ENCODE measurements around the gene ADAMTS4.

Gene ADAMTS4

DNA sequence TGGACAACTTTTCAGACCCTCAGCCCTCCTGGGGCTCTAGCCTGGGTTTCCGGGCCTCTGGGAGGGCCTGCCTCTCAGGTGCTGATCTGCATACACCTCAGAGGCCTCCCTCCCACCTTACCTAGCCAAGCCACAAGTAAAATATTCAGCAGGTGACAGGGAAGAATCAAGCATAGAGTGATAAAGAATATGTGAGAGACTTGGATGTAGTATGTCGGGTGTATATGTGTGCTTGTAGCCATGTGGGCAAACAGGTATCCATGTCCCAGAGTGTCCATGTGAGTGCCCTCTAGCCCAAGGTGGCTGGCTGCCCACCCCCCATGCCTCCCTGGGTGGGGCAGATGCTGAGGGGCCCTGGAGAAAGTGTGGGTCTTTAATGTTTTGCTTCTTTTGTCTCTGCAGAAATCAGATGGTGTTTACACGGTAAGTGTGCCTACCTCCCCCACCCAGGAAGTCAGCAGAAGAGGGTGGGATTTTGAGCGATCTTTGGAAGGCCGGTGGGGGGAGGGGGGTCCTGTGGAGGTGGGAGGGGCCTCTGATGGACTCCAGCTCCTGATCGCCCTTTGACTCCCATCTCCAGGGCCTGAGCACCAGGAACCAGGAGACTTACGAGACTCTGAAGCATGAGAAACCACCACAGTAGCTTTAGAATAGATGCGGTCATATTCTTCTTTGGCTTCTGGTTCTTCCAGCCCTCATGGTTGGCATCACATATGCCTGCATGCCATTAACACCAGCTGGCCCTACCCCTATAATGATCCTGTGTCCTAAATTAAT is 19.6 kb upstream of the ADAMTS4 start:
- DNase-seq = no peak

DNA sequence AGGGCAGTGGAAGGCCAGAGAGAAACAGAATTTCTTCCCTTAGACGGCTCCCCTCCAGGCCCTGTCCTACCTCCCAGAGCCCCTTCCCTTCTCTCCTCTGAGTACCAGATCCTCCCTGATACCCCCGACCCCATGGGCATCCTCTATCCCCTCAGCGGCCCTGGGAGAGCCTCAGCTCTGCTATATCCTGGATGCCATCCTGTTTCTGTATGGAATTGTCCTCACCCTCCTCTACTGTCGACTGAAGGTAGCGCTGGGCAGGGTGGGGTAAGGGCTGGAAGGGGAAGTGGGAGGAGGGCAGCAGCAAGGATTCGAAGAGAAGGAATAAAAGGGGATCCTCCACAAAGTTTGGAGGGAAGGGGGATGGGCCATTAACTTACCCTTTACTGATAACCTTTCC is 19.0 kb upstream of the ADAMTS4 start:
- DNase-seq = no peak

DNA sequence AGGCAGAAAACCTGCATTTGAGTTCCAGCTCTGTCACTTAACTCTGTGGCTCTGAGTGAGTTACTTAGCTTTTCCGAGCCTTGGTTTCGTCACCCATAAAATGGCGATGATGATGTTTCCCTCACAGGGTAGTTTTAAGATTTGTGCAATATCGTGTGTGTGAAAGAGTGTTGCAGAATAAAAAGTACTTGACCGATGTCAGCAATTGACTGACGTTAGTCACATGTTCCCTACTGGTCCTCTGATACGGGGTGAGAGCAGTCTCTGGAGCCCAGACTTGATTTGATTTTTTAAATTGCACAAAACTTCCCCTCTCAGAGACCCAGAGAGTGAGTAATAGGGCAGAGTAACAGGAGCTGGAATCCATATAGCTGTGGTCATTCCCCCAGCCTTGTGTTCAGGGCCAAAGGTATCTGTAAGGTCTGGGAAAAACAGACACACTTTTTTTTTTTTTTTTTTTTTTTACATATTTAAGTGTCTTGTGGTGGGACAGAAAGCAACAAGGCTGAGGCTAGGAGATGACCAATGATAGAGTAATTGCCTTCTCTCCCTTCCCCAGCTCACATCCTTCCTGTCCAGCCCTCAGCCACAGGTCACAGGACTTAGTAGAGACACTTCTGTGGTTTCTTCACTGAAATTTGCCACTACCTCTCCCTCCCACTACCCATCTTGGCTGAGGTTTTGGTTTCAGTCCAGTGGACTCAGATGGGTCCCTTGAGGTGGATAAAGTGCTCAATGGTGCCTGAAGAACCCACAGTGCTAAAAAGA is 18.3 kb upstream of the ADAMTS4 start:
- peak; percentile 97 for DNase-seq

DNA sequence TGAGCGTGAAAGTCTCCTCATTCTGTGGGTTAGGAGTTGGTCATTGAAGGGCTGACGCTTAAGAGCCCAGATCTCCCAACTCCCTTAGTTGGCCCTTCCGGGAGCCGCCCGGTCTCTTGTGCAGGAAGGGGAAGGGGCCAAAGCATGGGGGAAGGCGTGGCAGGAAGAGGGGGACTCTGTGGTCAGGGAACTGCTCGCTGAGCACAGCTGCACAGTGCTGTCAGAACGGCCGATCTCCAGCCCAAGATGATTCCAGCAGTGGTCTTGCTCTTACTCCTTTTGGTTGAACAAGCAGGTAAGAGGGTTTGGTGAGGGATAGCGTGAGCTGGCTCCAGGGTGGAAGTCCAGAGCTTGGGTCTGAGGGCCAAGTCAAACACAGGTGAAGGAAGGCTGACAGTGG is 16.2 kb upstream of the ADAMTS4 start, which contains the start of gene FCER1G:
Gene FCER1G (plus strand): TSS at position 220 of the 400 bp plus-strand sequence. CDS start 27 bp downstream, at position 247.
- peak; percentile 96 for DNase-seq

DNA sequence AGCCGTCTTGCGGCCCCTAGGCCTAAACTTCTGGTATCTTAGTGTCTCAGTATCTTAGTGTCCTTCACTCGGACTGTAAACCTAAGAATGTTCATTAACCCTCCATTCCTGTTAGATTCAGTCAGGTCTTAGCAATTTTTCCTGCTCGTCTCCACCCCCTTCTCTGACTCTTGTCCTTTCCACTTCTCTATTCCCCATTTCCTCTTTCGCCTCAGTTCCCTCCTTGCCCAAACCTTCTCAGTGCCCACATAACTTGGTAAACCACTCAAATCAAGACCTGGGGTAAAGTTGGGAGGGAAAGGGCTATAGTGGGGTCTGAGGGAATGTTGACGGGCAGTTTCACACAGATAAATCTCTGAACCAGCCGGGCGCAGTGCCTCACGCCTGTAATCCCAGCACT is 15.5 kb upstream of the ADAMTS4 start:
- peak; percentile 85 for DNase-seq

DNA sequence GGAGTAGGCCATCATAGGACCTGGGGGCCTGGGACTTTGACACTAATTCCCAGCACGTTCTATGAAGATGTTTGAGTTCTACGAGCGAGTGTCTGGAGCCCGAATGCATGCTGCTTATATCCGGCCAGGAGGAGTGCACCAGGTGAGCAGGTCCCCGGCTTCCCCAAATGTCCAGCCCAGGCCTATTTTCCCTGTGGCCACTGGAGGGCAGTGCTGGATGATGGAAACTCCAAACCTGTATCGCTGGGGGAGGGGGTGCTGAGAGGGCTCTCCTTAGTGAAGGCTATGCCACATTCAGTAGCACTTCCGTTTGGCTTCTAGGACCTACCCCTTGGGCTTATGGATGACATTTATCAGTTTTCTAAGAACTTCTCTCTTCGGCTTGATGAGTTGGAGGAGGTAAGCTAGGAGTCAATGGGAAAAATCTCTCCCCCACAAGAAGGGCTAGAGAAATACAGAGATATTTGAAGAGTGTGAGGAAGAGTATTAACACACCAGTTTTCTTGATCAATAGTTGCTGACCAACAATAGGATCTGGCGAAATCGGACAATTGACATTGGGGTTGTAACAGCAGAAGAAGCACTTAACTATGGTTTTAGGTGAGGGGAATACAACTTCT is 11.0 kb upstream of the ADAMTS4 start:
- DNase-seq = peak; percentile 87

DNA sequence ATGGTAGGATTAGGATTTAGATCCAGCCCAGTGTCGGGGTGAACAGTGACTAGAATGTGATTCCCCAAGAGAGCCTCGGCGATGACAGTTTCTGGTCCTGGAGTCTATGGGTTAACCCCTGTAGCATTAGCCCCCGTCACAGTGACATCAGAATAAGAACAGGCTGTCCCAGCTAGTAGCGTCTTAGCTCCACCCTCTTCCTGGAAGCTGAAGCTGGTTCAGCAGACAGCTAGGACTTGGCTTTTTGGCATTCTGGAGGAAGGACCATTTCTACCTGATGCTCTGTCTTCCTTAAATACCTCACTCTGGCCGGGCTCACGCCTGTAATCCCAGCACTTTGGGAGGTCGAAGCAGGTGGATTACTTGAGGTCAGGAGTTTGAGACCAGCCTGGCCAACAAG is 8.3 kb upstream of the ADAMTS4 start:
- no peak for DNase-seq

DNA sequence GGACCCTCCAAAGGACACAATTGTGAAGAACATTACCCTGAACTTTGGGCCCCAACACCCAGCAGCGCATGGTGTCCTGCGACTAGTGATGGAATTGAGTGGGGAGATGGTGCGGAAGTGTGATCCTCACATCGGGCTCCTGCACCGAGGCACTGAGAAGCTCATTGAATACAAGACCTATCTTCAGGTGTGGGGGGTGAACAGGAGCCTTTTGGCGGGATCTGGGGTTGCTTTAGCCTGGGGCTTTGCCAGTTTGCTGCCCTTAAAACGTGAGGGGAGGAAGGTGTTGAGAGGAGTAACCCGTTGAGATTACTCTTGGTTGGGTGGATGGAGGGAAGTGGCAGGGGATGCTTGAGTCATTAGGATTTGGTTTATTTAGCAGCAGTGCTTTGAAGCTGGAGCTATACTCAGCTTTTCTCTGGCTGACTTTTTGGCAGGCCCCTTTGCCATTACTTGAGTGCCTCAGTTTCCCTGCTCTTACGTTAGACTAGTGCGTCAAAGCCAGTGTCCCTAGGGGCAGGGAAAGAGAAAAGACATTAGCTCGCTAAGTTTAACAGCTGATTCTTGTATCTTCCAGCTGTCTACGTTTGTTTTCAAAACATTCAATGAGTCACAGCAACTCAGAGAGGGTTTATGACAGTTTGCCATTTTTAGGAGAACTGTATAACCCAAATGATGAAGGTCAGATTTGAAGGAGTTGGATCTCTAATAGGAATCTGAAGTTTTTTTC is 7.7 kb upstream of the ADAMTS4 start:
- DNase-seq = no peak

DNA sequence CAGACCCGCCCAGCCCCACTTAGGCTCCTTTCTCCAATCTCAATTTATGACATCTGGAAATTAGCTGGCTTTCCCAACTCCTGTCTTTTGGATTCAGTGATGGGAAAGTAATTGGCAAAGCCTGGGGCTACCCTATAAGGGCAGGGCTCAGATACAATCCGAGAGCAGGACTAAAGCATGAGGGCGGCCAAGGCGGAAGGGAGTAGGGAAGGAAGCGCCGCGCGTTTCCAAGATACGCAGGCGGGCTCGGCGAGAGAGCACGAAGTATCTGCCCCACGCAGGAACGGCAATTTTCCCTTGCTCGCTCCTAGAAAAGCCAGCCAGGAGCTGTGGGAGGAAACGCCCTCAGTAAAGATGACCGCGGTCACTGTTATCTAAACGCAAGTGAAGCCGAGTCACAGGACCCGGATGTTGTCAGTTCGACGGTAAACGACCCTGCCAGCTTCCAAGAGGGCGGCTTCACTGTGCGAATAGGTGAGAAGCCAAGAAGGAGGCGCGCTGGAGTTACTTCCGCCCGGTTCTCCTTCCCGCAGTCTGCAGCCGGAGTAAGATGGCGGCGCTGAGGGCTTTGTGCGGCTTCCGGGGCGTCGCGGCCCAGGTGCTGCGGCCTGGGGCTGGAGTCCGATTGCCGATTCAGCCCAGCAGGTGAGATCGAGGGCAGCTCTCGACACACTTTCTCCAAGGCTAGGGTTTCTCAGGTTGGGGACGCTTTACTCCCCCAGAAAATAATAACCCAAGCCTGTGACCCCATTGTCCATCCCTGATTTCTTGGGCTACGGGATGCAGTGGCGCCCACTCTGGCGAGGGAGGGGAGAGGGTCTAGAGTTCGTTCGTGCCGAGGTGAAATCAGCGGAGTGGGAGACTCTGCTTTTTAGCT is 3.2 kb upstream of the ADAMTS4 start, which contains the start of gene NDUFS2:
Gene NDUFS2 (plus strand): TSS at position 532 of the 877 bp plus-strand sequence. CDS start 19 bp downstream, at position 551.
- DNase-seq = peak; percentile 98

DNA sequence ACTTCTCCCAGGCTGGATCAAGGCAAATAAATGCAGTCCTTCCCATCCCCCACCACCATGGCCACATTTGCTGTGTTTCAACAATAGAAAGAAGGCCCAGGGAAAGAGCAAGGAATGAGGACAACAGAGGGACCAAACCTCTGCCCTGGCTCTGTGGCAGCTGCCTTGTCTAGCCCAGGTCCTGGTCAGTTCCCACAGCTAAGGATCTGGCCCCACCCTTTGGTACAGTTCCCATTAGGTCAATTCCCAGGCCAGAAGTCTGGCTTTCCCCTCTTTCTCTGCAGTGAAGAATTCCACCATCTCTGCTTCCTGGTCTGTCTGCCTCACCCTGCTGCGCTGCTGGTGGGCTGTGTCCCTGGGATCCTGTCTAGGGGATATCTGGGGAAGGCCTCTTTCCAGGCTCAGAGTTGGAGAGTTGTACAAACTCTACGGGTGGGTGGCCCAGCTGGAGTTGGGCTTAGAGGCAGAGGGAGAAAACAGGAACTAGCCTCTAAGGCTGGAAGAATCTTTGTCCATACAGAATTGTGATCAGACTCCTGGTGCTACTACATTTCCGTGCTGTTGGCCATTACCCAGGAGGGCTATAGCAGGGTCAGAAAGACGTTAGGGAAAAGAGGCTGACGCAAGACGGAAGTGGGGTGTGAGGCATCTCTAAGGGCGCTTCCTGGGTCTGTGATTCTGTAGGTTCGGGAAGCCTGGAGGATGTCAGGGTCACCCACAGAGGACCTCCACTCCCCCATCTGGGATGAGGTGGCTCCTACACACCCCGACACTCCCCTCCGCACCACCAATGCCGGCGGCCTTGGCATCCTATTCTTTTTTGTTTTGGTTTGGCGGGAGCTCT is 2.4 kb upstream of the ADAMTS4 start:
- DNase-seq = peak; percentile 61

DNA sequence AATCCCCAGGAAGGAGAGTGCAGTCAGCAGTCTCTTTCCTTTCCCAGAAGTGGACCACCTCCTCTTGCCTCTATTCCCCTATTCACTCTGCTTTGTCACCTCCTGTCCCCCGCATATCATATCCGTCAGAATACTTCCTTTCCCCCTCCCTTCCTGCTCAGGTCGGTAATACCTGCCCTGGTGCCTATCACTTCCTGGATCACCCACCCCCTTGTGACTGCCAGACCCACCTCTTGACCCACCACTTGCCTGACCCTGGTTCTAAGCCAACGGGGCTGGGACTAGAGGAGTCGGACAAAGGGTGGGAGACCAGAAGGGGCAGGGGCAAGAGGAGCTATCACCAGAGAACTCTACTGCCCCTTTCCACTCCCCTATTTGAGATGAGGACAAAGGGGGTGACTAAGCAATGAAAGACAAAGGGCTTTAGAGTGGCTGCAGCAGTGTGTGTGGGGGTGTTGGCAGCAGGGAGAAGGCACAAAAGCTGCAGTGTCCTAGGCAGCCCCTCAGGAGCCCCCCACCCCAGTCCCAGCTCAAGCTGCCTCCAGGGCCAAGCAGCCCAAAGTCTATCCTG is 1.7 kb upstream of the ADAMTS4 start:
- no peak for DNase-seq

DNA sequence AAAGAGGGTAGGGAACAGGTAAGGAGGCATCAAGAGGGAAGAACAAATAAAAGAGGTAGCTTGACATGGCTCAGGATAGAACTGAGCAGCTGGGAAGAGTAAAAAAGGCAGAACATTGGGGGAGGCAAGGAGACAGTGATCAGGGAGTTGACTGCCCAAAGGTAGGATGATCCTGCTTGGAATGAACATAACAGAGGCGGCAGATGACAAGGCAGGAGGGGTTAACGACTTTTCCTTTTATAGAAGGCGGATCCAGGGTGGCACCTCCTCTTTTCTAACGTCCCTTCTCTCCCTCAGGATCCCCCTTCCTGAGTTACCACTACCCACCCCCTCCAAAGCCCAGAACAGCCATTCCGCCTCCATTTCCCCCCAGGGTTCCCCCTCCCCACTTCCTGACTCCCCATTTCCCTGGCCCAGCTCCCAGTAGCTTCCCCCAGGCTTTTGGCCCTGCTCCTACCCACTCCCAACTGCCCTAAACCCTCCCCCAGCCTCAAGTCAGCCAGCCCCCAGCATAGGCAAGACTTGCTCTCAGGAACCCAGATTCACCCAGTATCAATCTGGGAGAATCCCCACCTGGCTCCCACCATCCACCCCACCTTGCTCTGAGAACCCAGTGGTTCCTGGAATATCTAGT is 769 bp upstream of the ADAMTS4 start:
- DNase-seq = no peak

DNA sequence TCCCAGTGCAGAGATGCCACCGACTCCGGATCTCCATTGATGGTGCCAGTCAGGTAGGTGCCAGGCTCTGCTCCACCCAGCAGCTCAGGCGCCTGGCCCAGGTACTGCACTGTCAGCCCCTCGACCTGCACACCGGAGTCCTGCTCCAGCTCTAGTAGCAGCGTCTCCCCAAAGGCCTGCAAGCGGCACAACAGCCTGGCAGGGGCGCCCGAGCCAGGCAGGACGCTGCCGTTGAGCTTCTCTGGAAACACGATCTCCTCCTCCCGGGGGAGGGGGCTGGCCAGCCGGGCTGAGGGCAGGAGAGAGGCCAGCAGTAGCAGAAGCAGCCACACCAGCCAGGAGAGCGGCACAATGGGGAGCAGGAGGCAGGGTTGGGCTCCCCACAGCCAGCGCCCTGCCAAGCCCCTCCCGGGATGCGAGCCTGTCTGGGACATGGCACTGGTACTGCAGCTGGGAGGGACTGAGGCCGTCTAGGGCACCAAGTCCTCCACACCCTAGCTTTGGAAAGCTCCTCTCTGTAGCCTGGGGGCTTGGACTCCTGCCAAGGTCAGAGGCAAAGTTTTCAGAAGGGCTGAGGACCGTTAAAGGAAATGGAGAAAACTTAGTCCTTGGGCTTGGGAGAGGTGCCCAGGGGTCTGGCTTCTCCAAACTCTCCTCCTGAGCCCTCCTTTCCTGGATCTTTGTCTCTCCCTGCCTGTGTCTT is 509 bp downstream of the ADAMTS4 start:
- DNase-seq = no peak

DNA sequence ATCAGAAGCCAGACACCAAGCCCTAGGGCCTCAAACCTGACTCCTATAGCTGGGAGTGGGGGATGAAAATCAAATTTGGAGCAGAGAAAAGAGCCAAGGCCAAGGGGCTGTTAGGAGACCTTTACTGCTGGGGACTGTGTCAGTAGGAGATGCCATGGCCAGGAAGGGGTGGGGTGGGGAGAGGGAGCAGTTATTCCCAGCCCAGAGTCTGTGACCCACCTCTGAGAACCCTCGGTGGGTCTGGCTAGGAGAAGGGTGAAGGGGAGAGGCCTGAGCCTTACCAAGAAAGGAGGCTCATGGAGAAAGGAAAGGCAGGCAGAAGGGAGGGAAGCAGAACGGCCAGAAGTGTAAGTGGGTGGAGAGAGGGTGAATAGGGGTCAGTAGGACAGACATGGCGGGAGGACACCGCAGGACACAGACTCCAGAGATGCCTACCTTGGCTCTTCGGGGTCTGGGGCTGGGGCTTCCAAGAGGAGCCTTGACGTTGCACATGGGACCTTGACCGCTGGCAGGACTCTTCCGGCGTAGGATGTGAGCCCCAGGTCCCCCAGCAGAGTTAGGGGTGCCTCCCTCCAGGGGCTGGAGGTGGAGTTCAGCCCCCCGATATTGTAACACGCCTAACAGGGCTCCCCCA is 1.2 kb downstream of the ADAMTS4 start:
- DNase-seq = no peak

DNA sequence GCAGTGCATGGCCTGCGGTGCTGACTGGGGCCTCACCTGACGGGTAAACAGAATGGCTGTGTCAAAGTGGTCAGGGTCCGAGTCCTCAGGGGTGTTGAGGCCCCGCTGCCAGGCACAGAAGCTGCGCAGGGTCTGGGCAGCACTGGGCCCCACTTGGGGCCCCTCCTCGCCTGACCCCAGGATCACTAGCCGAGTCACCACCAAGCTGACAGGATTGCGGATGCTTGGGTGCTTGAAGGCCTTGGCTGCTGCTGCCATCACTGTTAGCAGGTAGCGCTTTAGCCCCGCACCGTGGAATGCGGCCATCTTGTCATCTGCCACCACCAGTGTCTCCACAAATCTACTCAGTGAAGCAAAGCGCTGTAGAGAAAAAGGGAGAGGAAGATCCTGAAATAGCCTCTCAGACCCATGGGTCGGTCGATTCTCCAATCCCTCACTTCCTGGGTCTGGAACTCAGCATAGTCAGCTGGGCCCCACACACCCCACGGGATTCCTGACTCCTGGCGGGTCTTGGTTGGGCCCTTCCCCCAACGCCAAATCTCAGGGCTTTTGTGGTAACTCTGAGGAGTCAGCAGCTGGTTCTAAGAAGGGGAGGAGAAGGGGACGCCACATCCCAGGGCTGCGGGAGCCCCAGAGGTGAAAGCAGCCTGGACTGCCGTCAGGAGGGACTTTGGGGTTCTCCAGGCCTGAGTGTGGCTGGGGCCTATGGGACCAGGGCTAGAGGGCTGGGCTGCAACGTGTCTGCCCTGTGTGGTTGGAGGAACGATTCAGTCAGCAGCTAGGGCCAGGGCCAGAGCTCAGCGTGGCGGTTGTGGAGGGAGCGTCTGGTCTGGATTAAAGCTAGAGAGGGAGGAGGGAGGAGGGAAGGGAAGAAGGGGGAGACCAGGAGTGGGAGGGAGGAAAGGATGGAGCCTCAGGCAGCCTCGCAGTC is 2.1 kb downstream of the ADAMTS4 start:
- no peak for DNase-seq

DNA sequence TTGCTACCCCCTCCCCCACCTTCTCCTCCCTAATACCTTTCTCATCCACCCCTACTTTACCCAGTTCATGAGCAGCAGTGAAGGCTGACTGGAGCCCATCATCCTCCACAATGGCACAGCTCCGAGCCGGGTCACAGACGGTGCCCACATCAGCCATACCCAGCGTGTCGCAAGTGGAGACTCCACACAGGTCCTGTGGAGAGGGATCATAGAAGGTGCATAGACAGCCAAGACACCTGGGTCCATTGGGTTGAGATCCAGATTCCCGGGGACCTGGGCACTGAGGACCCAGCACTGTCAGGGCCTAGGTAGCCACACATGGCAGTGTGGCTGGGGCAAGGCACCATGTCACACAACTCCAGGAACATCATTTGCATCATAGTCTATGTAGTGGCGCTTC is 2.7 kb downstream of the ADAMTS4 start:
- no peak for DNase-seq

DNA sequence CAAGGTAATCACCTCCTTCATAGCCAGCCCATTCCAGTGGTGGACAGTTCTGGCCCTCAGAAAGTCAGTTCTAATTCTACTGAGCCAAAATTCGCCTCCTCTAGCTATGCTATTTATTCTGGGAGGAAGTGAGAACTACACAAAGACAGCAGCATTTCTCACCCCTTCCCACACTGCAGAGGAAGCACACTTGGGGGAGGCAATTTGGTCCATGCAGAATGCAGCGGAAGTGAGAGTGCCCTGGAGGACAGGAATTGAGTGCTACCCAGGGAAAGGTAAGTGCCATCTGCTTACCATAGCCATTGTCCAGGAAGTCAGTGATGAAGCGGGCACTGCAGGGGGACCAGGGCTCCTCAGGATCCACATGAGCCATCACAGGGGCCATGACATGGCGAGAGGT is 3.7 kb downstream of the ADAMTS4 start:
- DNase-seq = peak; percentile 77

Data from suppressor macrophage treated with lipopolysaccharide for 4 hours (primary cell).